Measurements from ENCODE around the gene JMJD1C. TPM values are rescaled to one million over a fixed set of nuclear protein-coding genes. Genes with fewer than 3 reads are reported as not detected.

Gene JMJD1C
- total and polyA plus RNA-seq, 2 donors (not counting 3 experiments of a cell fraction or from before 2014, with no cell fraction given), result 32.1 to 97.1 TPM

GRCh38 chr10:63413429-63413828, 52.3 kb downstream of the JMJD1C start:
- Histone ChIP-seq H3K27ac (ENCODE audit: insufficient read depth, low read depth, low read length) (no peak overlapping the region), H4K20me1 (replicated peaks; ENCODE audit: control insufficient read depth, extremely low read depth, insufficient read depth, low read length) (peaks cover 3% of the 10 kb centered on the region), H3K4me2 (ENCODE audit: insufficient read depth, low read length) (no peak overlapping the region), H2AFZ (ENCODE audit: low read depth, low read length) (no peak overlapping the region), H3K4me1 (ENCODE audit: control insufficient read depth, extremely low read depth, insufficient read depth, low read length) (peaks cover 38% of the 10 kb centered on the region), H3K36me3 (ENCODE audit: control insufficient read depth in 2 of 2, extremely low read depth in 1 of 2, insufficient read depth in 2 of 2, low read length in 2 of 2) (no peaks in the 10 kb centered on the region), H3K79me2 (ENCODE audit: control insufficient read depth, insufficient read depth, low read length) (peaks cover 89% of the 10 kb centered on the region), H3K9me3 (replicated peaks; ENCODE audit: control insufficient read depth, insufficient read depth, low read length) (no peaks in the 10 kb centered on the region), H3K27me3 (ENCODE audit: control insufficient read depth in 2 of 2, insufficient read depth in 2 of 2, low read length in 2 of 2) (no peaks in the 10 kb centered on the region), H3K9me1 (replicated peaks; ENCODE audit: control insufficient read depth, extremely low read depth, insufficient read depth, low read length) (no peaks in the 10 kb centered on the region), H3K9ac (replicated peaks; ENCODE audit: extremely low read depth, insufficient read depth, low read length) (no peak overlapping the region), H3K4me3 (replicated peaks in 1 of 3; ENCODE audit: insufficient read depth in 1 of 3, low read depth in 1 of 3, low read length in 3 of 3) (no peak overlapping the region)
- dilution Hi-C loops (cut with MboI; ENCODE audit: extremely low pct_ligation_motif_present, low sequenced_read_pairs) (no loop called here), intact Hi-C loops (cut with micrococcal nuclease) (no loop called here)
- no TSS peak for BruUV-seq (replicated peaks)
- no peak for FAIRE-seq
- ChIA-PET CTCF (interaction anchor here (1.1 kb wide), 1 partner anchor 20 kb away, joined by 3 read pairs; no protein-coding TSS in a partner anchor), POLR2A (interaction anchor here (0.6 kb wide), 1 partner anchor 221 kb away, joined by 12 read pairs; no protein-coding TSS in a partner anchor)
- DNase-seq (ENCODE audit: low read depth, low spot score), result no peak
- no peak for TF ChIP-seq MAX (IDR thresholded peaks at IDR 0.05; ENCODE audit: insufficient read depth, insufficient read length)
- TF ChIP-seq JUN (IDR thresholded peaks at IDR 0.05; ENCODE audit: borderline replicate concordance, insufficient read depth, insufficient read length, low read depth), result no peak
- TF ChIP-seq POLR2AphosphoS5 (IDR thresholded peaks at IDR 0.05; ENCODE audit: insufficient read depth, low read depth, low read length), result no peak
- no peak for TF ChIP-seq MYC (IDR thresholded peaks at IDR 0.05; ENCODE audit: low read depth, low read length)
- TF ChIP-seq EZH2 (IDR thresholded peaks at IDR 0.05; ENCODE audit: borderline replicate concordance, low read depth, low read length, severe bottlenecking), result no peak
- no peak for TF ChIP-seq FOS (IDR thresholded peaks at IDR 0.05; ENCODE audit: borderline replicate concordance, insufficient read depth, low read length)
- no peak for TF ChIP-seq CTCF (IDR thresholded peaks at IDR 0.05; ENCODE audit: extremely low read depth in 1 of 2, insufficient read depth in 1 of 2, low read depth in 1 of 2, low read length in 2 of 2)
- TF ChIP-seq GATA2 (IDR thresholded peaks at IDR 0.05; ENCODE audit: insufficient read depth, insufficient read length, low read depth, low read length), result no peak
- TF ChIP-seq POLR2A (IDR thresholded peaks at IDR 0.05; ENCODE audit: low read depth, low read length), result no peak

Data from endothelial cell of umbilical vein (primary cell).